BLaER1 treated with 17β-estradiol and CSF1 and Interleukin-3, amounts not matched to agents 10 nM and 100 nM (cell line): ENCODE data around the gene CANT1.

ENCODE experiments used
- H3K27ac ChIP-seq, 11 experiments: shearing (Covaris generic); formaldehyde crosslinking; 2 replicates each; pipeline ENCODE4 v1.8.1; 2022
- H3K27me3 ChIP-seq, 11 experiments: shearing (Covaris generic); formaldehyde crosslinking; 2 replicates each; pipeline ENCODE4 v1.8.1; 2022
- H3K36me3 ChIP-seq, 11 experiments: shearing (Covaris generic); formaldehyde crosslinking; 2 replicates each; pipeline ENCODE4 v1.8.1; 2022
- H3K4me1 ChIP-seq, 10 experiments: shearing (Covaris generic); formaldehyde crosslinking; 2 replicates each; pipeline ENCODE4 v1.8.1; 2022
- H3K4me2 ChIP-seq, 11 experiments: shearing (Covaris generic); formaldehyde crosslinking; 2 replicates each; pipeline ENCODE4 v1.8.1; 2022
- H3K4me3 ChIP-seq, 10 experiments: shearing (Covaris generic); formaldehyde crosslinking; 2 replicates each; pipeline ENCODE4 v1.8.1; 2022
- H3K9ac ChIP-seq, 11 experiments: shearing (Covaris generic); formaldehyde crosslinking; 2 replicates each; pipeline ENCODE4 v1.8.1; 2022
- H3K9me3 ChIP-seq, 11 experiments: shearing (Covaris generic); formaldehyde crosslinking; replicated peaks in 1 of 11; 2 replicates each; pipeline ENCODE4 v1.8.1; 2022
- H4K20me1 ChIP-seq, 11 experiments: shearing (Covaris generic); formaldehyde crosslinking; 2 replicates each; pipeline ENCODE4 v1.8.1; 2022
- Cebpa-rat ChIP-seq, 11 experiments: shearing (Covaris generic); IDR thresholded peaks; 2 replicates each; pipeline ENCODE4 v1.8.1; 2022

CANT1 gene

DNA sequence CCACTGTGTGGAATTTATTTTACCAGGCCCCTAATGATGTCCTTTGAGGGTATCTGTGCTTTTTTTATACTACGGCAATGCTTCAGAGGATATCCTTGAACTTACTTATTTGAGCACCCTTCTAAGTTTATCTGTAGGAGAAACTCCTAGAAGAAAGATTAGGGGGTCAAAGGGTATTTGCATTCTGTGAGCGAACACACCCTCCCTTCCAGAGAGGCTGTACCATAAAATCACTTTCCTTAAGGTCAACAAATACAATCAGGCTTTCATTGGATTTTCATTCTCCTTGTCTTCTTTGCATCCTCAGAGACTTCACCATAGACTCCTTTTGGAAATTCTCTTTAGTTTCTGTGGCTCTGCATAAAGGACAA, 9.7 kb upstream of the CANT1 start:
- Histone ChIP-seq H3K4me1 (peaks cover 9 to 43% (median 11%) of the 10 kb centered on the region in 10 experiments), H3K27me3 (peaks cover 9 to 22% (median 17%) of the 10 kb centered on the region in 11 experiments; a peak in 21 of 22 replicates), H3K9me3 (peaks cover 19 to 27% (median 22%) of the 10 kb centered on the region in 11 experiments), H3K36me3 (no peaks in the 10 kb centered on the region), H3K27ac (no peak overlapping the region), H3K4me2 (no peak overlapping the region), H4K20me1 (peaks cover 0 to 5% (median 0%) of the 10 kb centered on the region in 11 experiments; a peak in 2 of 22 replicates), H3K9ac (no peak overlapping the region), H3K4me3 (no peak overlapping the region)
- TF ChIP-seq Cebpa-rat (IDR thresholded peaks at IDR 0.05) = no peak

DNA sequence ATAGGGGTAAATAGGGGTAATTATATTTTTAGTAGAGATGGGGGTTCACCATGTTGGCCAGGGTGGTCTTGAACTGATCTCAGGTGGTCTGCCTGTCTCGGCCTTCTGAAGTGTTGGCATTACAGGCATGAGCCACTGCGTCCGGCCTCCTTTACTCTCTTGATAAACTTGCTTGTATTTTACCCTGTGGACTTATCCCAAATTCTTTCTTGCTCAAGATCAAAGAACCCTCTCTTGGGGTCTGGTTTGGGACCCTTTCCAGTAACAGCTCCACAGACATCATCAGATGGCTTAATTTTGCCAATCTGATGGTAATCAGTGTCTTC, 8.8 kb upstream of the CANT1 start:
- no peak overlapping the region for H3K4me2 ChIP-seq

DNA sequence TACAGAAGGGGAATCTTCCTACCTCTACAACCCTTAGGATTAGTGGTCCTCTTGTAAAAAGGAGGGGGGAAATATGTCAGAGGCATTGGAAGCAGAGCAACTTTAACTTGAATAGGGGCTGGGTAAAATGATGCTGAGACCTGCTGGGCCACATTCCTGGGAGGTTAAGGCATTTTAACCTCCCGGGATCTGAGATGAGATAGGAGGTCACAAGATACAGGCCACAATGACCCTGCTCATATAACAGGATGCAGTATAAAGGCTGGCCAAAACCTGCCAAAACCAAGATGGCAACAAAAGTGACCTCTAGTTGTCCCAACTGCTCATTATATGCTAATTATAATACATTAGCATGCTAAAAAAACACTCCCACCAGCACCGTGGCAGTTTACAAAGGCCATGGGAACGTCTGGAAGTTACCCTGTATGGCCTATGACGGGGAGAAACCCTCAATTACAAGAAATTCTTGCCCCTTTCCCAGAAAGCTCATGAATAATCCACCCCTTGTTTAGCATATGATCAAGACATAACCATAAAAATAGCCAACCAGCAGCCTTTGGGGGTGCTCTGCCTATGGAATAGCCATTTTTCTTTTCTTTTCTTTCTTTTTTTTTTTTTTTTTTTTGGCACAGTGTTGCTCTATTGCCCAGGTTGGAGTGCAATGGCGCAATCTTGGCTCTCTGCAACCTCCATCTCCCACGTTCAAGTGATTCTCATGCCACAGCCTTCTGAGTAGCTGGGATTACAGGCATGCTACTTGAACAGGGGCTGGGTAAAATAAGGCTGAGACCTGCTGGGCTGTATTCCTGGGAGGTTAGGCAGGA, 8.2 kb upstream of the CANT1 start:
- Histone ChIP-seq H3K9me3 (peaks cover 29 to 42% (median 37%) of the 10 kb centered on the region in 11 experiments), H4K20me1 (peaks cover 0 to 3% (median 0%) of the 10 kb centered on the region in 11 experiments; a peak in 1 of 22 replicates), H3K4me2 (no peak overlapping the region), H3K9ac (no peak overlapping the region), H3K27ac (no peak overlapping the region), H3K27me3 (peaks cover 0 to 7% (median 2%) of the 10 kb centered on the region in 11 experiments; a peak in 13 of 22 replicates), H3K4me3 (no peak overlapping the region), H3K4me1 (peaks cover 0 to 31% (median 0%) of the 10 kb centered on the region in 10 experiments; a peak in 7 of 20 replicates), H3K36me3 (no peaks in the 10 kb centered on the region)
- no peak for TF ChIP-seq Cebpa-rat (IDR thresholded peaks at IDR 0.05)

More for the DNA sequence above, 8.8 kb upstream of the CANT1 start:
- Histone ChIP-seq H3K27me3 (peaks cover 1 to 13% (median 8%) of the 10 kb centered on the region in 11 experiments; a peak in 18 of 22 replicates), H3K4me1 (peaks cover 0 to 37% (median 1%) of the 10 kb centered on the region in 10 experiments; a peak in 13 of 20 replicates), H3K4me3 (no peak overlapping the region), H3K36me3 (no peaks in the 10 kb centered on the region), H3K9me3 (peaks cover 28 to 37% (median 31%) of the 10 kb centered on the region in 11 experiments), H4K20me1 (peaks cover 0 to 3% (median 0%) of the 10 kb centered on the region in 11 experiments; a peak in 2 of 22 replicates), H3K9ac (no peak overlapping the region), H3K27ac (no peak overlapping the region)
- no peak for TF ChIP-seq Cebpa-rat (IDR thresholded peaks at IDR 0.05)

DNA sequence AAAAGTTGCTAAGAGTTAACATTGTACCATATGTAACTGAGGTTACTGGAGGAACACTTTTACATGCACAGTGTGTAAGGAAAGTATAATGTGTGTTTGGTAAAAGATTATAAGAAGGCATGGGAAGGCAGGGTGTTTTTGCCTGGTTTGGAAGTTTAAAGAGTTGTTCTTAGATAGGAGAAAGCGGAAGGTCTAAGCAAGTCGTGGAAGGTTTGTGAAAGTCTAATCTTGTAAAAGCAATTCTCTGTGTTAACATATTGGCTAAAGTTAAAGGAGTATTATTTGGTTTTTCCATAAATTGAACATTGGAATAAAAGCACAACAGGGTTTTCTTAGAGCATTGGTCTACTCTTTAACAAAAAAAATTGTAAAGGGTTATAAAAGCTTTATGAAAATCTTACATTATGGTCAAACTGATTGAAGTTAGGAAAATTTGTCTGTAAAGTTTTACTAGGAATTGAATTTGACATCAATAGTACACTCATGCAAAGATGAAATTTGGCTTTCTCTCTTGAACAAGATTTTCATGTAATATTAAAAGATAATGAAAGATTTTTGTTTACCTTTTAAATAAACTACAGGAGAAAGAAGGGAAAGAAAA, 4.7 kb upstream of the CANT1 start:
- Histone ChIP-seq H3K36me3 (no peaks in the 10 kb centered on the region), H3K4me3 (no peak overlapping the region), H3K27me3 (no peaks in the 10 kb centered on the region), H3K9ac (no peak overlapping the region), H3K27ac (no peak overlapping the region), H3K4me2 (no peak overlapping the region), H4K20me1 (peaks cover 0 to 1% (median 0%) of the 10 kb centered on the region in 11 experiments; a peak in 3 of 22 replicates), H3K4me1 (peaks cover 8 to 21% (median 9%) of the 10 kb centered on the region in 10 experiments), H3K9me3 (peaks cover 29 to 47% (median 38%) of the 10 kb centered on the region in 11 experiments)
- TF ChIP-seq Cebpa-rat (IDR thresholded peaks at IDR 0.05) = no peak

DNA sequence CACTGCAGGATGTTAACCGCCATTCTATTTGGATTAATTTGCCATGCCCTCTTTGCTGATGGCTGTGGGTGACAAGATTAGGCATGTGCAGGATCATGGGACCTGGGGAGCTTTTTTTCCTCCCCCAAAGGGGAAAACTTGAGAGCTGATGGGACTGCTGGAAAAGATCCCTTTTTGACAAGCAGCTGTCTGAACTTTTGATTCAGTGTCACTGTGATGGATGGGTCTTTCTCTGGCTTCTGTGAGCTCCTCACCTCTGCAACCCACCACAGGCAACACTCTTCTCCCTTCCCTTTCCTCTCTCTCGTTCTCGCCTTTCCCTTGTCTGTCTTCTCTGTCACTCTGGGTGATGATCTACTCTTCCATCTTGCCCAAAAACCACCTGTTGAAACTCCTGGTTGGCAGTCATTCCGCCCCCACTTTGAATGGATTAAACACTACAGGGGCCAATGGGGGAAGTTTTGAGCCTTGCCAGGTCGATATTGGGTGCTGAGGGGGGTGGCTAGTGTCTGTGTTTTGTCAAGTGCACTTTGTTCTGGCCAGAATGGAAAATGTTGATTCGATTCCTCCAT, 3.1 kb upstream of the CANT1 start:
- H4K20me1 ChIP-seq = peaks cover 6 to 17% (median 15%) of the 10 kb centered on the region in 11 experiments; a peak in 20 of 22 replicates
- H3K36me3 ChIP-seq = peaks cover 1 to 7% (median 5%) of the 10 kb centered on the region in 11 experiments; a peak in 13 of 22 replicates
- no peaks in the 10 kb centered on the region for H3K27me3 ChIP-seq
- H3K4me1 ChIP-seq = peaks cover 23 to 34% (median 24%) of the 10 kb centered on the region in 10 experiments
- H3K9ac ChIP-seq = no peak overlapping the region
- TF ChIP-seq Cebpa-rat (IDR thresholded peaks at IDR 0.05) = no peak
- peaks cover 29 to 47% (median 38%) of the 10 kb centered on the region in 11 experiments for H3K9me3 ChIP-seq
- no peak overlapping the region for H3K4me3 ChIP-seq
- H3K4me2 ChIP-seq = no peak overlapping the region
- no peak overlapping the region for H3K27ac ChIP-seq

DNA sequence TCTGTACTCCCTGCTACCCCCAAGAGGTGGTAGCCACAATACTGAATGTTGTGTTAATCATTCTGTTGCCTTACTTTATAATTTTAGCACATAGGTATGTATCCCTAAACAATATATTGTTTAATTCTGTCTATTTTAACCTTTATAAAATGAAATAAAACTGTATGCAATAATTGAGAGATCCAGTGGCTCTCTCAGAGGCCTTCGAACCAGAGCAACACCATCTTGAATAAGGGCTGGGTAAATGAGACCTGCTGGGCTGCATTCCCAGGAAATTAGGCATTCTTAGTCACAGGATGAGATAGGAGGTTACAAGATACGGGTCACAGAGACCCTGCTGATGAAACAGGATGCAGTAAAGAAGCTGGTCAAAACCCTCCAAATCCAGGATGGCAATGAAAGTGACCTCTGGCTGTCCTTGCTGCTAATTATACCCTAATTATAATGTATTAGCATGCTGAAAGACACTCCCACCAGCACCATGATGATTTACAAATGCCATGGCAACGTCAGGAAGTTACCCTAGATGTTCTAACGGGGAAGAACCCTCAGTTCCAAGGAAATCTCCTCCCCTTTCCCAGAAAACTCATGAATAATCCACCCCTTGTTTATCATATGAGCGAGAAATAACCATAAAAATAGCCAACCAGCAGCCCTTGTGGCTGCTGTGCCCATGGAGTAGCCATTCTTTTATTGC, 2.0 kb upstream of the CANT1 start:
- no peak overlapping the region for H3K27ac ChIP-seq
- H3K9me3 ChIP-seq = peaks cover 29 to 44% (median 37%) of the 10 kb centered on the region in 11 experiments

DNA sequence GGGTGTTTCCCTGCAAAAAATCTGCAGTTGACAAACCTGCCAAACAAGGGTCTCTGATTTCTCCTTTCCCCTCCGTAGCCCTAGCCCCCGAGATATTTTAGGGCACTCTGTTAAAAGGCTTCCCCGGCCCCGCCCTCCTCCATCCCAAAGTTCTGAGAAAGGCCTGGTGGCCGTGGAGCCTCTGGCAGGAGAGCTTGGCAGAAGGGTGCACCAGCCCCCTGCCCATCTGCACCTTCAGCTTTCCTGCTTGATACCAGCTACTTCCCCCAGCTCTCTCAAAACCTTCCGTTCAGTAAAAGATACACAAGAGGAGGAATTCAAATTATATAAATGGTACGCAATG, 711 bp upstream of the CANT1 start:
- Histone ChIP-seq H3K36me3 (peaks cover 8 to 27% (median 15%) of the 10 kb centered on the region in 11 experiments; a peak in 17 of 22 replicates), H3K9ac (peak overlapping the region; percentile 95 to 99 (median 97)), H4K20me1 (peaks cover 29 to 41% (median 39%) of the 10 kb centered on the region in 11 experiments; a peak in 21 of 22 replicates), H3K27ac (peak overlapping the region; percentile 88 to 98 (median 94)), H3K9me3 (peaks cover 19 to 31% (median 27%) of the 10 kb centered on the region in 11 experiments), H3K4me3 (peak overlapping the region; percentile 86 to 97 (median 92)), H3K4me1 (peaks cover 46 to 58% (median 47%) of the 10 kb centered on the region in 10 experiments), H3K4me2 (peak overlapping the region; percentile 89 to 100 (median 97)), H3K27me3 (no peaks in the 10 kb centered on the region)
- no peak for TF ChIP-seq Cebpa-rat (IDR thresholded peaks at IDR 0.05)

More for the DNA sequence above, 2.0 kb upstream of the CANT1 start:
- H3K4me2 ChIP-seq = peak overlapping the region in 3 of 11 experiments; percentile 11 to 53 (median 17); a peak in 4 of 22 replicates
- no peak overlapping the region for H3K9ac ChIP-seq
- TF ChIP-seq Cebpa-rat (IDR thresholded peaks at IDR 0.05) = no peak
- H3K4me3 ChIP-seq = no peak overlapping the region
- peaks cover 8 to 17% (median 12%) of the 10 kb centered on the region in 11 experiments; a peak in 16 of 22 replicates for H3K36me3 ChIP-seq
- H3K27me3 ChIP-seq = no peaks in the 10 kb centered on the region
- peaks cover 16 to 28% (median 25%) of the 10 kb centered on the region in 11 experiments; a peak in 20 of 22 replicates for H4K20me1 ChIP-seq
- peaks cover 33 to 45% (median 34%) of the 10 kb centered on the region in 10 experiments for H3K4me1 ChIP-seq

DNA sequence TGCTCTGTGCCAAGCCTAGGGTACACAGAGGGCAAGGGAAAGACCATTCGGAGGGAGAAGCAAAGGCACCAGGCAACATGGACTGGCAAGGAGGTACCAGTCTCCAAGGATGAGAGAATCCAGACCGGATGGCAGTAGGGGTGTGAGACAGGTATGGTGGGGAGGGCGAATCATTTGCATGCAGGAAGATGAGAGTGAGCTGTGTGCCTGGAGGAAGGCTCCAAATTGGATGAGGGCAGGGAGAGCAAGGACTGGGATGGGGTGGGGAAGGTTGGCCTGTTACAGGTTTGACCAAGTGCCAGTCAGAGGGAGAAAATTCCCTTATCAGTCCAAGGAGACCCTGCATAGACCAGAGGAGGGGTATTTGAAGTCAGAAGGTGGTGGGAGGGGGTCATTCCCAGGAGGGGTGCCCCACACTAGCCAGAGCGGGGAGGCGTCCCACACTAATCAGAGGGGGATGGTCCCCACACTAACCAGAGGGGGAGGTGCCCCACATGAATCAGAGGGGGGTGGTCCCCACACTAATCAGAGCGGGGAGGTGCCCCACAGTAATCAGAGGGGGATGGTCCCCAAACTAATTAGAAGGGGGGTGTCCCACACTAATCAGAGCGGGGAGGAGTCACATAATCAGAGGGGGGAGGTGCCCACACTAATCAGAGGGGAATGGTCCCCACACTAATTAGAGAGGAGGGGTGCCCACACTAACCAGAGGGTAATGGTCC, 737 bp downstream of the CANT1 start:
- H3K27ac ChIP-seq = peak overlapping the region; percentile 88 to 98 (median 94)
- peaks cover 49 to 61% (median 50%) of the 10 kb centered on the region in 10 experiments for H3K4me1 ChIP-seq
- H3K9ac ChIP-seq = peak overlapping the region; percentile 95 to 99 (median 97)
- peak overlapping the region; percentile 86 to 97 (median 92) for H3K4me3 ChIP-seq
- peak overlapping the region; percentile 93 to 100 (median 97) for H3K4me2 ChIP-seq
- no peak for TF ChIP-seq Cebpa-rat (IDR thresholded peaks at IDR 0.05)
- peaks cover 5 to 17% (median 13%) of the 10 kb centered on the region in 11 experiments; a peak in 21 of 22 replicates for H3K9me3 ChIP-seq
- peaks cover 32 to 44% (median 42%) of the 10 kb centered on the region in 11 experiments; a peak in 21 of 22 replicates for H4K20me1 ChIP-seq
- H3K36me3 ChIP-seq = peaks cover 8 to 29% (median 15%) of the 10 kb centered on the region in 11 experiments; a peak in 17 of 22 replicates
- no peaks in the 10 kb centered on the region for H3K27me3 ChIP-seq
